Gastrocnemius medialis (tissue), 4 donors: ENCODE measurements around the gene CSNK2A2.

Source experiments
- POLR2A ChIP-seq, 2 donors: fragments of 450-650 bp; IDR thresholded peaks; one replicate each; pipeline ENCODE4 v1.6.1; 2017; ENCODE audit warnings: antibody characterized with exemption in 2 of 2, mild to moderate bottlenecking in 2 of 2, moderate library complexity in 2 of 2
- TF ChIP-seq, protein P1 (sequence below), 5 experiments: fragments of 450-650 bp in 3 of 5; fragments of 200-600 bp in 2 of 5; sonication (generic) in 2 of 5; IDR thresholded peaks in 4 of 5; conservative IDR thresholded peaks in 1 of 5; 1 replicate in 4 of 5; 2 replicates in 1 of 5; pipeline ENCODE4 v1.5.1; 2016 to 2019; ENCODE audit warnings: antibody characterized with exemption in 5 of 5, mild to moderate bottlenecking in 3 of 5, moderate library complexity in 3 of 5

DNA sequence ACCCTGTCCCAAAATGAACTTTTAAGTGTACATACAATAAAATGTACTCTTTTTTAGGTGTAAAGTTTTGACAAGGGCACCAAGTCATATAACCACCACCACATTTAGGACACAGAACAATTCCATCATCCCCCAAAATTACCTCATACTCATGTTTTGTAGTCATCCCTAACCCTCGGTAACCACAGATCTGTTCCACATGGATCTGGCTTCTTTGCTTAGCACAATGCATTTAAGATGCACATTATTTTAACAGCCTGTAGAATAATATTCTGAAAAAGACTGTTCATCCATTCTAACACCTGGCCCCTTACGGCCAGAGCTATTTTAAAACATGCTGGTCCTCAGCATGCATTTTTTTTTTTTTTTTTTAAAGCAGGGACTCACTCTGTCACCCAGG lies 43.6 kb downstream of the CSNK2A2 start:
- TF ChIP-seq, protein P1, sequence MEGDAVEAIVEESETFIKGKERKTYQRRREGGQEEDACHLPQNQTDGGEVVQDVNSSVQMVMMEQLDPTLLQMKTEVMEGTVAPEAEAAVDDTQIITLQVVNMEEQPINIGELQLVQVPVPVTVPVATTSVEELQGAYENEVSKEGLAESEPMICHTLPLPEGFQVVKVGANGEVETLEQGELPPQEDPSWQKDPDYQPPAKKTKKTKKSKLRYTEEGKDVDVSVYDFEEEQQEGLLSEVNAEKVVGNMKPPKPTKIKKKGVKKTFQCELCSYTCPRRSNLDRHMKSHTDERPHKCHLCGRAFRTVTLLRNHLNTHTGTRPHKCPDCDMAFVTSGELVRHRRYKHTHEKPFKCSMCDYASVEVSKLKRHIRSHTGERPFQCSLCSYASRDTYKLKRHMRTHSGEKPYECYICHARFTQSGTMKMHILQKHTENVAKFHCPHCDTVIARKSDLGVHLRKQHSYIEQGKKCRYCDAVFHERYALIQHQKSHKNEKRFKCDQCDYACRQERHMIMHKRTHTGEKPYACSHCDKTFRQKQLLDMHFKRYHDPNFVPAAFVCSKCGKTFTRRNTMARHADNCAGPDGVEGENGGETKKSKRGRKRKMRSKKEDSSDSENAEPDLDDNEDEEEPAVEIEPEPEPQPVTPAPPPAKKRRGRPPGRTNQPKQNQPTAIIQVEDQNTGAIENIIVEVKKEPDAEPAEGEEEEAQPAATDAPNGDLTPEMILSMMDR (IDR thresholded peaks at IDR 0.05 in 4 of 5, conservative IDR thresholded peaks at IDR 0.05 in 1 of 5), result no peak
- no peak for TF ChIP-seq POLR2A (IDR thresholded peaks at IDR 0.05)
